Measurements from ENCODE around the gene PRELP. TPM values are rescaled to one million over a fixed set of nuclear protein-coding genes. Genes with fewer than 3 reads are reported as not detected.
A peak's percentile ranks its signal among the peaks of the same experiment; 100 is the strongest.

Gene PRELP
- total RNA-seq, 1 donor from 2014 or later, result 0.07 TPM

DNA sequence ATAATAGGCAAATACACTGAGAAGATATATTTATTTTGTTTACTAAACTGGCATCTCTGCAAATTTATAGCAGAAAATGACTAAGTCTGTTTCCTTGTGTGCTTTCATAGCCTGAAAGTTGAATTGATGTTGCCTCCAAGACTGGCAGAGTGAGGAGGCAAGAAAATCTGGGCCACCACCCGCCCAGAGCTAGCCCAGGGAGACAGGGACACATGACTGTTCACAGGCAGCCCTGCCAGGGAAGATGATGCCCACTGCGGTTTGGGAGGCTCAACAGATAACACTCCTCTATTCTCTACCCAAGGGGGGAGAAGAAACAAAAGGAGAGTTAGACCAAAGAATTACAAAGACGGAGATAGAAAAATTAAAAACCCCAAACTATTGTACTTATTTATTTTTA is 55.5 kb downstream of the PRELP start:
- peaks cover 10% of the 10 kb centered on the region for H3K4me1 Mint-ChIP-seq (ENCODE audit: low read depth, unreplicated experiment)

DNA sequence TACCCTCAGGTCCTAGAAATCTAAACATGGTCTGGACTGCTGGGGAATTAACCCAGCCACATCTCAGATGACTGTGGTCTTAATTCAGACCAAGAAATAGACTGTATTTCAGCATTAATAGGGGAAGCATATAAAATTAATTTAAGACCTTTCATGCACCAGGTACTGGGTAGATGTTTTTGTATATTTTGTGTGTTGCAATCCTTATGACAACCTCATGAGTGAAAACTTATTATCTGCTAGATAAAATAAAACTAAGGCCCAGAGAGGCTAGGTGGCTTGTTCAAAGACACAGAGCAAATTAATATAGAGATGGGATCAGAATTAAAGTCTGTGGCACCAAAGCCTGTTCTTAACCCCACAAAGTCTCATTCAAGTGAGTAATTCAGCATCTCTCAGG is 58.4 kb downstream of the PRELP start:
- Histone ChIP-seq H3K4me2 (ENCODE audit: low read length) (peak overlapping the region; percentile 71), H3K9ac (ENCODE audit: low read length) (peak overlapping the region; percentile 44), H3K27me3 (ENCODE audit: insufficient read depth, low read length) (no peaks in the 10 kb centered on the region), H3K4me1 (ENCODE audit: insufficient read depth, low read length) (peaks cover 19% of the 10 kb centered on the region), H3K36me3 (ENCODE audit: insufficient read depth, low read length) (no peaks in the 10 kb centered on the region), H3K9me3 (ENCODE audit: insufficient read depth, low read depth, low read length) (no peaks in the 10 kb centered on the region), H3K4me3 (ENCODE audit: insufficient read depth, low read depth, low read length) (peak overlapping the region; percentile 34), H3K79me2 (ENCODE audit: insufficient read depth, low read length) (no peaks in the 10 kb centered on the region), H3K27ac (ENCODE audit: low read depth, low read length) (peak overlapping the region; percentile 80), H2AFZ (ENCODE audit: low read depth, low read length) (no peak overlapping the region), H4K20me1 (ENCODE audit: insufficient read depth, low read length) (no peaks in the 10 kb centered on the region)
- Mint-ChIP-seq H3K4me3 (ENCODE audit: unreplicated experiment) (no peak overlapping the region), H3K27ac (ENCODE audit: unreplicated experiment) (no peak overlapping the region), H3K36me3 (ENCODE audit: low read depth, unreplicated experiment) (no peaks in the 10 kb centered on the region), H3K4me1 (ENCODE audit: low read depth, unreplicated experiment) (peaks cover 8% of the 10 kb centered on the region), H3K9me3 (ENCODE audit: unreplicated experiment) (peaks cover 4% of the 10 kb centered on the region), H3K27me3 (ENCODE audit: low read depth, unreplicated experiment) (no peaks in the 10 kb centered on the region)
- TF ChIP-seq CTCF (IDR thresholded peaks at IDR 0.05; ENCODE audit: insufficient read depth, low read depth, low read length), result no peak
- TF ChIP-seq EZH2 (IDR thresholded peaks at IDR 0.05; ENCODE audit: insufficient read depth, low read length), result no peak
- FAIRE-seq (no peak), DNase-seq (ENCODE audit: low read depth) (no peak)

More for the DNA sequence above, 55.5 kb downstream of the PRELP start:
- H3K4me2 ChIP-seq (ENCODE audit: low read length), result no peak overlapping the region
- H3K27me3 ChIP-seq (ENCODE audit: insufficient read depth, low read length), result no peaks in the 10 kb centered on the region
- H3K4me3 ChIP-seq (ENCODE audit: insufficient read depth, low read depth, low read length), result no peak overlapping the region
- FAIRE-seq (no peak), DNase-seq (ENCODE audit: low read depth) (no peak)
- H3K79me2 ChIP-seq (ENCODE audit: insufficient read depth, low read length), result no peaks in the 10 kb centered on the region
- peaks cover 19% of the 10 kb centered on the region for H3K4me1 ChIP-seq (ENCODE audit: insufficient read depth, low read length)
- Mint-ChIP-seq H3K9me3 (ENCODE audit: unreplicated experiment) (peaks cover 2% of the 10 kb centered on the region), H3K27ac (ENCODE audit: unreplicated experiment) (no peak overlapping the region), H3K27me3 (ENCODE audit: low read depth, unreplicated experiment) (peaks cover 1% of the 10 kb centered on the region), H3K36me3 (ENCODE audit: low read depth, unreplicated experiment) (no peaks in the 10 kb centered on the region), H3K4me3 (ENCODE audit: unreplicated experiment) (no peak overlapping the region)
- H3K9me3 ChIP-seq (ENCODE audit: insufficient read depth, low read depth, low read length), result no peaks in the 10 kb centered on the region
- no peak overlapping the region for H3K9ac ChIP-seq (ENCODE audit: low read length)
- H3K36me3 ChIP-seq (ENCODE audit: insufficient read depth, low read length), result no peaks in the 10 kb centered on the region
- H3K27ac ChIP-seq (ENCODE audit: low read depth, low read length), result no peak overlapping the region
- H2AFZ ChIP-seq (ENCODE audit: low read depth, low read length), result no peak overlapping the region
- no peak for TF ChIP-seq CTCF (IDR thresholded peaks at IDR 0.05; ENCODE audit: insufficient read depth, low read depth, low read length)
- no peak for TF ChIP-seq EZH2 (IDR thresholded peaks at IDR 0.05; ENCODE audit: insufficient read depth, low read length)
- H4K20me1 ChIP-seq (ENCODE audit: insufficient read depth, low read length), result no peaks in the 10 kb centered on the region

- DNase-seq (ENCODE audit: low read depth), result peak; percentile 95
- H3K27ac ChIP-seq (ENCODE audit: low read depth, low read length), result peak overlapping the region; percentile 80
- Mint-ChIP-seq H3K4me1 (ENCODE audit: low read depth, unreplicated experiment) (peaks cover 8% of the 10 kb centered on the region), H3K27ac (ENCODE audit: unreplicated experiment) (peak overlapping the region; percentile 84), H3K4me3 (ENCODE audit: unreplicated experiment) (no peak overlapping the region), H3K27me3 (ENCODE audit: low read depth, unreplicated experiment) (no peaks in the 10 kb centered on the region), H3K36me3 (ENCODE audit: low read depth, unreplicated experiment) (no peaks in the 10 kb centered on the region), H3K9me3 (ENCODE audit: unreplicated experiment) (peaks cover 4% of the 10 kb centered on the region)
- peak; percentile 88 for FAIRE-seq
- H3K4me3 ChIP-seq (ENCODE audit: insufficient read depth, low read depth, low read length), result peak overlapping the region; percentile 34
- peak overlapping the region; percentile 14 for H2AFZ ChIP-seq (ENCODE audit: low read depth, low read length)
- no peaks in the 10 kb centered on the region for H3K27me3 ChIP-seq (ENCODE audit: insufficient read depth, low read length)
- H3K4me1 ChIP-seq (ENCODE audit: insufficient read depth, low read length), result peaks cover 19% of the 10 kb centered on the region
- no peaks in the 10 kb centered on the region for H3K36me3 ChIP-seq (ENCODE audit: insufficient read depth, low read length)
- peak overlapping the region; percentile 44 for H3K9ac ChIP-seq (ENCODE audit: low read length)
- H3K79me2 ChIP-seq (ENCODE audit: insufficient read depth, low read length), result no peaks in the 10 kb centered on the region
- H3K4me2 ChIP-seq (ENCODE audit: low read length), result peak overlapping the region; percentile 71
- H4K20me1 ChIP-seq (ENCODE audit: insufficient read depth, low read length), result no peaks in the 10 kb centered on the region
- TF ChIP-seq CTCF (IDR thresholded peaks at IDR 0.05; ENCODE audit: insufficient read depth, low read depth, low read length) (no peak), EZH2 (IDR thresholded peaks at IDR 0.05; ENCODE audit: insufficient read depth, low read length) (no peak)
- H3K9me3 ChIP-seq (ENCODE audit: insufficient read depth, low read depth, low read length), result no peaks in the 10 kb centered on the region
Measured at GRCh38 chr1:203534526-203534925, 58.9 kb downstream of the PRELP start.

All from astrocyte (in vitro differentiated cells and primary cell).